GM12892 (cell line): ENCODE measurements around the gene ERVW-1.

Experiments used
- POLR2A ChIP-seq: IDR thresholded peaks from 2 replicates; pipeline ENCODE4 v1.6.1; 2011; ENCODE audit warnings: low read depth, low read length, control low read depth
- TAF1 ChIP-seq: IDR thresholded peaks from 2 replicates; pipeline ENCODE4 v1.6.1; 2011; ENCODE audit warnings: low read depth, mild to moderate bottlenecking, control low read depth, low read length, borderline replicate concordance

DNA sequence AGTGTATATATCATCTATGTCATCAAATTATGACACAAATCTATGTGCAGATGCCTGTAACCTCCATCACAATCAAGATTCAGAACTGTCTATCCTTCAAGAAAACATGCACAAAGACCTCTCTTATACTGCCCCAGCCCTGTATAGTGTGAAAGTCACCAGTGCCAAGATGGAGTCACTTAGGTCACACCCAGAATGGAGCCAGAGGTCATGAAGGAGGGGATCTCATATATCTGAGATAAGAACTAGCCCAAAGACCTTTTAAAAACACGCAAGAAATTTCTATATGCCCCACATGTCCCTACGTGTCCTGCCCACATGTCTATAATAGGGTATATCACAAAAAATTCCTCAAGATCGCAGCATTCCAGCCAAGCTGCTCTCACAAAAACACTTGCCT, 50.6 kb downstream of the ERVW-1 start:
- TF ChIP-seq POLR2A (no peak), TAF1 (no peak)
